ENCODE measurements around the gene MORN3.
"Not testable (repeated sequence)": the region's sequence is repeated elsewhere in the genome, so short reads cannot be mapped to it uniquely, and the experiment has no call there.

MORN3 gene

GRCh38 chr12:121648458-121649028, 20.9 kb downstream of the MORN3 start:
- no peaks in the 10 kb centered on the region for H3K27me3 ChIP-seq (ENCODE audit: control insufficient read depth in 2 of 2, insufficient read depth in 2 of 2, low read length in 2 of 2)
- no peaks in the 10 kb centered on the region for H3K9me3 ChIP-seq (ENCODE audit: control insufficient read depth in 2 of 2, low read length in 2 of 2)
- H3K4me3 ChIP-seq (ENCODE audit: low read length in 2 of 2), result no peak overlapping the region
- no peaks in the 10 kb centered on the region for H3K36me3 ChIP-seq (ENCODE audit: control insufficient read depth in 2 of 2, insufficient read depth in 2 of 2, low read length in 2 of 2)
- H3K4me1 ChIP-seq (ENCODE audit: control insufficient read depth in 2 of 2, insufficient read depth in 2 of 2, low read length in 2 of 2), result no peaks in the 10 kb centered on the region
- no peak overlapping the region for H3K9ac ChIP-seq (ENCODE audit: low read depth in 1 of 2, low read length in 2 of 2)
- H3K27ac ChIP-seq (ENCODE audit: low read depth in 2 of 2, low read length in 2 of 2), result no peak overlapping the region

GRCh38 chr12:121641343-121641630, 28.2 kb downstream of the MORN3 start:
- Histone ChIP-seq H3K9me3 (ENCODE audit: control insufficient read depth in 2 of 2, low read length in 2 of 2) (no peaks in the 10 kb centered on the region), H3K27ac (ENCODE audit: low read depth in 2 of 2, low read length in 2 of 2) (no peak overlapping the region), H3K27me3 (ENCODE audit: control insufficient read depth in 2 of 2, insufficient read depth in 2 of 2, low read length in 2 of 2) (no peaks in the 10 kb centered on the region), H3K36me3 (ENCODE audit: control insufficient read depth in 2 of 2, insufficient read depth in 2 of 2, low read length in 2 of 2) (peaks cover 6 to 8% of the 10 kb centered on the region in 2 donors), H3K4me3 (ENCODE audit: low read length in 2 of 2) (no peak overlapping the region), H3K9ac (ENCODE audit: low read depth in 1 of 2, low read length in 2 of 2) (no peak overlapping the region), H3K4me1 (ENCODE audit: control insufficient read depth in 2 of 2, insufficient read depth in 2 of 2, low read length in 2 of 2) (no peaks in the 10 kb centered on the region)

GRCh38 chr12:121638298-121639202, 30.9 kb downstream of the MORN3 start:
- Histone ChIP-seq H3K27ac (ENCODE audit: low read depth in 2 of 2, low read length in 2 of 2) (no peak overlapping the region), H3K9ac (ENCODE audit: low read depth in 1 of 2, low read length in 2 of 2) (no peak overlapping the region), H3K9me3 (ENCODE audit: control insufficient read depth in 2 of 2, low read length in 2 of 2) (no peaks in the 10 kb centered on the region), H3K36me3 (ENCODE audit: control insufficient read depth in 2 of 2, insufficient read depth in 2 of 2, low read length in 2 of 2) (peaks cover 6 to 8% of the 10 kb centered on the region in 2 donors), H3K27me3 (ENCODE audit: control insufficient read depth in 2 of 2, insufficient read depth in 2 of 2, low read length in 2 of 2) (no peaks in the 10 kb centered on the region), H3K4me3 (ENCODE audit: low read length in 2 of 2) (no peak overlapping the region), H3K4me1 (ENCODE audit: control insufficient read depth in 2 of 2, insufficient read depth in 2 of 2, low read length in 2 of 2) (no peaks in the 10 kb centered on the region)

GRCh38 chr12:121637231-121637914, 32.1 kb downstream of the MORN3 start:
- Histone ChIP-seq H3K27ac (ENCODE audit: low read depth in 2 of 2, low read length in 2 of 2) (peak overlapping the region in 1 of 2 donors; percentile 3), H3K9ac (ENCODE audit: low read depth in 1 of 2, low read length in 2 of 2) (peak overlapping the region in 1 of 2 donors; percentile 32)

GRCh38 chr12:121634836-121635235, 34.6 kb downstream of the MORN3 start:
- H3K27ac ChIP-seq (ENCODE audit: low read depth in 2 of 2, low read length in 2 of 2), result no peak overlapping the region
- no peaks in the 10 kb centered on the region for H3K36me3 ChIP-seq (ENCODE audit: control insufficient read depth in 2 of 2, insufficient read depth in 2 of 2, low read length in 2 of 2)
- no peaks in the 10 kb centered on the region for H3K27me3 ChIP-seq (ENCODE audit: control insufficient read depth in 2 of 2, insufficient read depth in 2 of 2, low read length in 2 of 2)
- H3K9ac ChIP-seq (ENCODE audit: low read depth in 1 of 2, low read length in 2 of 2), result no peak overlapping the region
- no peaks in the 10 kb centered on the region for H3K9me3 ChIP-seq (ENCODE audit: control insufficient read depth in 2 of 2, low read length in 2 of 2)
- no peak overlapping the region for H3K4me3 ChIP-seq (ENCODE audit: low read length in 2 of 2)
- peaks cover 6 to 7% of the 10 kb centered on the region in 2 donors for H3K4me1 ChIP-seq (ENCODE audit: control insufficient read depth in 2 of 2, insufficient read depth in 2 of 2, low read length in 2 of 2)

More at GRCh38 chr12:121637231-121637914, 32.1 kb downstream of the MORN3 start:
- no peaks in the 10 kb centered on the region for H3K27me3 ChIP-seq (ENCODE audit: control insufficient read depth in 2 of 2, insufficient read depth in 2 of 2, low read length in 2 of 2)
- H3K9me3 ChIP-seq (ENCODE audit: control insufficient read depth in 2 of 2, low read length in 2 of 2), result no peaks in the 10 kb centered on the region
- peaks cover 6 to 7% of the 10 kb centered on the region in 2 donors for H3K4me1 ChIP-seq (ENCODE audit: control insufficient read depth in 2 of 2, insufficient read depth in 2 of 2, low read length in 2 of 2)
- H3K36me3 ChIP-seq (ENCODE audit: control insufficient read depth in 2 of 2, insufficient read depth in 2 of 2, low read length in 2 of 2), result peaks cover 6 to 8% of the 10 kb centered on the region in 2 donors
- no peak overlapping the region for H3K4me3 ChIP-seq (ENCODE audit: low read length in 2 of 2)

GRCh38 chr12:121633833-121634196, 35.6 kb downstream of the MORN3 start:
- not testable (repeated sequence) for H3K4me1 ChIP-seq (ENCODE audit: control insufficient read depth in 2 of 2, insufficient read depth in 2 of 2, low read length in 2 of 2); H3K27ac ChIP-seq (ENCODE audit: low read depth in 2 of 2, low read length in 2 of 2); H3K9me3 ChIP-seq (ENCODE audit: control insufficient read depth in 2 of 2, low read length in 2 of 2); H3K9ac ChIP-seq (ENCODE audit: low read depth in 1 of 2, low read length in 2 of 2); H3K27me3 ChIP-seq (ENCODE audit: control insufficient read depth in 2 of 2, insufficient read depth in 2 of 2, low read length in 2 of 2); H3K4me3 ChIP-seq (ENCODE audit: low read length in 2 of 2); H3K36me3 ChIP-seq (ENCODE audit: control insufficient read depth in 2 of 2, insufficient read depth in 2 of 2, low read length in 2 of 2)

GRCh38 chr12:121632069-121632970, 37.1 kb downstream of the MORN3 start:
- H3K27ac ChIP-seq (ENCODE audit: low read depth in 2 of 2, low read length in 2 of 2), result peak overlapping the region; percentile 51 to 57

GRCh38 chr12:121630791-121631355, 38.6 kb downstream of the MORN3 start:
- Histone ChIP-seq H3K9ac (ENCODE audit: low read depth in 1 of 2, low read length in 2 of 2) (no peak overlapping the region), H3K27me3 (ENCODE audit: control insufficient read depth in 2 of 2, insufficient read depth in 2 of 2, low read length in 2 of 2) (no peaks in the 10 kb centered on the region), H3K4me3 (ENCODE audit: low read length in 2 of 2) (no peak overlapping the region), H3K4me1 (ENCODE audit: control insufficient read depth in 2 of 2, insufficient read depth in 2 of 2, low read length in 2 of 2) (peaks cover 19 to 23% of the 10 kb centered on the region in 2 donors), H3K27ac (ENCODE audit: low read depth in 2 of 2, low read length in 2 of 2) (no peak overlapping the region), H3K36me3 (ENCODE audit: control insufficient read depth in 2 of 2, insufficient read depth in 2 of 2, low read length in 2 of 2) (no peaks in the 10 kb centered on the region), H3K9me3 (ENCODE audit: control insufficient read depth in 2 of 2, low read length in 2 of 2) (no peaks in the 10 kb centered on the region)

More at GRCh38 chr12:121632069-121632970, 37.1 kb downstream of the MORN3 start:
- no peaks in the 10 kb centered on the region for H3K27me3 ChIP-seq (ENCODE audit: control insufficient read depth in 2 of 2, insufficient read depth in 2 of 2, low read length in 2 of 2)
- H3K4me3 ChIP-seq (ENCODE audit: low read length in 2 of 2), result no peak overlapping the region
- no peak overlapping the region for H3K9ac ChIP-seq (ENCODE audit: low read depth in 1 of 2, low read length in 2 of 2)
- peaks cover 18 to 19% of the 10 kb centered on the region in 2 donors for H3K4me1 ChIP-seq (ENCODE audit: control insufficient read depth in 2 of 2, insufficient read depth in 2 of 2, low read length in 2 of 2)
- H3K36me3 ChIP-seq (ENCODE audit: control insufficient read depth in 2 of 2, insufficient read depth in 2 of 2, low read length in 2 of 2), result no peaks in the 10 kb centered on the region
- H3K9me3 ChIP-seq (ENCODE audit: control insufficient read depth in 2 of 2, low read length in 2 of 2), result no peaks in the 10 kb centered on the region

GRCh38 chr12:121628536-121628935, 40.9 kb downstream of the MORN3 start:
- Histone ChIP-seq H3K36me3 (ENCODE audit: control insufficient read depth in 2 of 2, insufficient read depth in 2 of 2, low read length in 2 of 2) (no peaks in the 10 kb centered on the region), H3K27ac (ENCODE audit: low read depth in 2 of 2, low read length in 2 of 2) (peak overlapping the region in 1 of 2 donors; percentile 92), H3K9ac (ENCODE audit: low read depth in 1 of 2, low read length in 2 of 2) (peak overlapping the region; percentile 52 to 87), H3K4me1 (ENCODE audit: control insufficient read depth in 2 of 2, insufficient read depth in 2 of 2, low read length in 2 of 2) (peaks cover 25 to 29% of the 10 kb centered on the region in 2 donors), H3K4me3 (ENCODE audit: low read length in 2 of 2) (peak overlapping the region; percentile 0 to 89), H3K27me3 (ENCODE audit: control insufficient read depth in 2 of 2, insufficient read depth in 2 of 2, low read length in 2 of 2) (no peaks in the 10 kb centered on the region), H3K9me3 (ENCODE audit: control insufficient read depth in 2 of 2, low read length in 2 of 2) (no peaks in the 10 kb centered on the region)

Measured in mucosa of rectum (tissue), 2 donors.